ENCODE data around the gene IRF1. TPM values are rescaled to one million over a fixed set of nuclear protein-coding genes. Genes with fewer than 3 reads are reported as not detected.

IRF1 gene
- total and polyA plus RNA-seq, 2 of the 8 experiments (the other 6 are each of a cell fraction or from before 2014, with no cell fraction given) = 4.0 to 8.5 TPM

GRCh38 chr5:132489871-132490483 is 596 bp downstream of the IRF1 start (continued):
- no peak for TF ChIP-seq CHD7 (IDR thresholded peaks at IDR 0.05; ENCODE audit: insufficient replicate concordance, low read length)
- no peak for TF ChIP-seq E2F6 (IDR thresholded peaks at IDR 0.05)
- TF ChIP-seq POLR2A (IDR thresholded peaks at IDR 0.05; ENCODE audit: control extremely low read depth in 1 of 2, low read depth in 2 of 2, low read length in 2 of 2) = no peak
- TF ChIP-seq RFX5 (IDR thresholded peaks at IDR 0.05; ENCODE audit: borderline replicate concordance, low read depth, low read length) = no peak
- TF ChIP-seq HDAC2 (IDR thresholded peaks at IDR 0.05; ENCODE audit: borderline replicate concordance in 1 of 2, low read depth in 2 of 2, low read length in 2 of 2) = peak in 1 of 2 experiments; percentile 84; a peak in 1 of 4 replicates
- no peak for TF ChIP-seq SIX5 (IDR thresholded peaks at IDR 0.05; ENCODE audit: low read depth, low read length)
- no peak for TF ChIP-seq ASH2L (IDR thresholded peaks at IDR 0.05; ENCODE audit: low read length)
- no peak for TF ChIP-seq RBBP5 (IDR thresholded peaks at IDR 0.05; ENCODE audit: borderline replicate concordance, low read depth, low read length)
- TF ChIP-seq KDM5A (IDR thresholded peaks at IDR 0.05; ENCODE audit: low read length) = no peak
- TF ChIP-seq BACH1 (IDR thresholded peaks at IDR 0.05; ENCODE audit: low read length) = peak; percentile 78
- TF ChIP-seq KDM4A (IDR thresholded peaks at IDR 0.05; ENCODE audit: low read depth, low read length, severe bottlenecking) = peak; percentile 17

Measured in H1 (cell line).